ENCODE measurements around the gene PRDM10.
"Not testable (repeated sequence)": the region's sequence is repeated elsewhere in the genome, so short reads cannot be mapped to it uniquely, and the experiment has no call there.

PRDM10 gene

DNA sequence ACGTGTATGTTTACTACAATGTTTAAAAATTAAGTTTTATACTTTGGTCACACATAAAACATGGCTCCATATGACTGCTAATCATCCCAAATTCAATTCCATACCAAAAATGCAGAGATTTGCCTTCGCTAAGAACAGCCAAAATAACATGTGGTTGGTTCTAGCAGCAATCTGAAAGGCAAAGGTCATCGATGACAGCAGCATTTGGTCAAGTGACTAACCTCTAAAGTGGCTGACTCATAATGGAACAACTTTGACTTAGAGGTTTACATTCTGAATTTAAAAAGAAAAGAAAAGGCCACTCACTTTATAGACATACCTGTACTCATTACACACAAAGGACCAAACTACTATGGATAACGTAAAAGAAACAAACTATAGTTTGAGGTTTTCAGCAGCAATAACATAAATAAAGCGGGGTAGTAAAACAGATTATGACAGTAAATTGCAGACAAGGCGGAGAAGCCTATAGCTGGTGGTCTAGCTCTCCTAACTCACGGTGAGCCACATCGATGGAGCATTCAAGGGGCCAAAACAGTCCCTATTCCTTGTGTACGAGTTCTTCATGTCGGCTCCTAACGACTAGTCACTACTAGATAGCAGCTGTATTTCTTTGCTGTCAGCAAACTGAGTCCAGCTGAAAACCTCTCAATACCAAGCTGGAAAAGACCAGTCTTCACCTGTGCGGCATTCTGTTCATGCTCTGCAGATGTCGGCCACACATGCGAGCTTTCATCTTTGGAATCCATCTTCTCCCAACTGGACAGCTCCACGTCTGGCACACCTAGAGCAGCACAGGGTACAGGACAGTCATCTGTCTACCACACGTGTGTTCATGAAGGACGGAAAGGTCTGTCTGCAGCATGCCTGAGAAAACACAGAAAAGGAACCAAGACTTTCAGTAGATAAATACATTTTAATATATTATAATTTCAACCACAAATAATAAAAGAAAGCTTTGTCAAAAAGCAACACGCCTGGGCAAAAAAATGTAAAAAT is 42.1 kb downstream of the PRDM10 start:
- Histone ChIP-seq H3K27ac (ENCODE audit: low read depth, low read length, poor library complexity, severe bottlenecking) (peak overlapping the region; percentile 87), H3K4me1 (ENCODE audit: insufficient read depth, low read length, severe bottlenecking) (peaks cover 52% of the 10 kb centered on the region), H2AFZ (ENCODE audit: low read length) (no peak overlapping the region), H3K79me2 (ENCODE audit: insufficient read depth, low read length) (no peaks in the 10 kb centered on the region), H3K4me2 (ENCODE audit: low read length) (peak overlapping the region; percentile 57), H3K27me3 (ENCODE audit: insufficient read depth, low read length) (no peaks in the 10 kb centered on the region), H3K4me3 (ENCODE audit: low read depth, low read length, poor library complexity, severe bottlenecking) (peak overlapping the region; percentile 27), H3K9me2 (ENCODE audit: low read depth, low read length) (no peaks in the 10 kb centered on the region), H3K36me3 (ENCODE audit: insufficient read depth, low read length) (no peaks in the 10 kb centered on the region), H4K20me1 (ENCODE audit: insufficient read depth, low read length) (no peaks in the 10 kb centered on the region), H3F3A (ENCODE audit: insufficient read depth, low read length) (peaks cover 3% of the 10 kb centered on the region; the same call in 1 of the 2 replicates), H3K9me3 (ENCODE audit: low read length) (no peaks in the 10 kb centered on the region), H3K9ac (ENCODE audit: low read length) (peak overlapping the region; percentile 52)
- no peak for TF ChIP-seq CTCF (IDR thresholded peaks at IDR 0.05; ENCODE audit: low read length)
- no peak for TF ChIP-seq EZH2 (IDR thresholded peaks at IDR 0.05; ENCODE audit: borderline replicate concordance, low read length)

DNA sequence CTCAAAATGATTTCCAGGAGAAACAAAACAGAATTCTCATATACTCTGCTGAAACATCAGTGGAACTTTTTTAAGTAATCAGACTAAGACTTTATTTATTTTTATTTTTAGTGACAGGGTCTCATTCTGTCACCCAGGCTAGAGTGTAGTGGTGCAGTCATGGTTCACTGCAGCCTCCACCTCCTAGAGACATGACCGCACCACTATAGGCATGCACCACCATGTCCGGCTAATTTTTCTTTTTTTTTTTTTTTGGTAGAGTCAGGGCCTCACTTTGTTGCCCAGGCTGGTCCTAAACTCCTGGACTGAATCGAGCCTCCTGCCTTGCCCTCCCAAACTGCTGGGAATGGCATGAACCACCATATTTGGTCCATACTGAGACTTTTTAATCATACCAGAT is 42.9 kb downstream of the PRDM10 start:
- Histone ChIP-seq H3K9me3 (ENCODE audit: low read length) (no peaks in the 10 kb centered on the region), H4K20me1 (ENCODE audit: insufficient read depth, low read length) (no peaks in the 10 kb centered on the region), H3K4me2 (ENCODE audit: low read length) (peak overlapping the region; percentile 57), H3K27ac (ENCODE audit: low read depth, low read length, poor library complexity, severe bottlenecking) (peak overlapping the region; percentile 87), H3F3A (ENCODE audit: insufficient read depth, low read length) (peaks cover 3% of the 10 kb centered on the region; the same call in 1 of the 2 replicates), H3K9ac (ENCODE audit: low read length) (peak overlapping the region; percentile 52; the same call in 1 of the 2 replicates), H3K36me3 (ENCODE audit: insufficient read depth, low read length) (no peaks in the 10 kb centered on the region), H3K9me2 (ENCODE audit: low read depth, low read length) (no peaks in the 10 kb centered on the region), H3K4me3 (ENCODE audit: low read depth, low read length, poor library complexity, severe bottlenecking) (no peak overlapping the region), H3K27me3 (ENCODE audit: insufficient read depth, low read length) (no peaks in the 10 kb centered on the region), H3K4me1 (ENCODE audit: insufficient read depth, low read length, severe bottlenecking) (peaks cover 44% of the 10 kb centered on the region), H3K79me2 (ENCODE audit: insufficient read depth, low read length) (no peaks in the 10 kb centered on the region), H2AFZ (ENCODE audit: low read length) (no peak overlapping the region)
- TF ChIP-seq CTCF (IDR thresholded peaks at IDR 0.05; ENCODE audit: low read length) (no peak), EZH2 (IDR thresholded peaks at IDR 0.05; ENCODE audit: borderline replicate concordance, low read length) (no peak)

DNA sequence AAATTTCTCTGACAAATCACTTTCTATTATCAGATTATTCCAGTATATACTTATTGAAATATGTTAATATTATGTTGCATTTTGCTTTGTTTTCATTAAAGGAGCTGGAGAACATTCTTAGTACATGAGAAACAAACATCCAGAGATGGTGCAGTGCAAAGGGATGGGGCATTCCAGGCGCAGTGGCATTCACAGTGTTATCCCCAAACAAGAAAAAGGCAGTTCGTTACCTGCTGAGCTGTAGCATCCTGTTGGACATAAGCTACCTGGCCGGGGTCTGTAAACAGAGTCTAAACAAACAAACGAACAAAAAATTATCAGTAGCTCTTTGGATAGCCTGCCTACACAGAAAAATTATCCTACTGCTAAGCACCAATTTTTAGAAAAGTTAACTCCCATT is 47.4 kb downstream of the PRDM10 start:
- Histone ChIP-seq H3K27ac (ENCODE audit: low read depth, low read length, poor library complexity, severe bottlenecking) (peak overlapping the region; percentile 39), H3F3A (ENCODE audit: insufficient read depth, low read length) (peaks cover 3% of the 10 kb centered on the region; the same call in 1 of the 2 replicates), H3K36me3 (ENCODE audit: insufficient read depth, low read length) (no peaks in the 10 kb centered on the region), H3K4me3 (ENCODE audit: low read depth, low read length, poor library complexity, severe bottlenecking) (no peak overlapping the region), H3K27me3 (ENCODE audit: insufficient read depth, low read length) (no peaks in the 10 kb centered on the region), H3K79me2 (ENCODE audit: insufficient read depth, low read length) (no peaks in the 10 kb centered on the region), H3K9me3 (ENCODE audit: low read length) (no peaks in the 10 kb centered on the region), H4K20me1 (ENCODE audit: insufficient read depth, low read length) (no peaks in the 10 kb centered on the region), H3K4me1 (ENCODE audit: insufficient read depth, low read length, severe bottlenecking) (peaks cover 42% of the 10 kb centered on the region), H2AFZ (ENCODE audit: low read length) (no peak overlapping the region), H3K9ac (ENCODE audit: low read length) (no peak overlapping the region), H3K4me2 (ENCODE audit: low read length) (no peak overlapping the region), H3K9me2 (ENCODE audit: low read depth, low read length) (no peaks in the 10 kb centered on the region)
- TF ChIP-seq CTCF (IDR thresholded peaks at IDR 0.05; ENCODE audit: low read length) (no peak), EZH2 (IDR thresholded peaks at IDR 0.05; ENCODE audit: borderline replicate concordance, low read length) (no peak)

- not testable (repeated sequence) for H3F3A ChIP-seq (ENCODE audit: insufficient read depth, low read length); H3K9ac ChIP-seq (ENCODE audit: low read length); H3K9me2 ChIP-seq (ENCODE audit: low read depth, low read length); H3K27me3 ChIP-seq (ENCODE audit: insufficient read depth, low read length); H3K79me2 ChIP-seq (ENCODE audit: insufficient read depth, low read length); H3K4me2 ChIP-seq (ENCODE audit: low read length); H3K36me3 ChIP-seq (ENCODE audit: insufficient read depth, low read length); H2AFZ ChIP-seq (ENCODE audit: low read length); H4K20me1 ChIP-seq (ENCODE audit: insufficient read depth, low read length); H3K27ac ChIP-seq (ENCODE audit: low read depth, low read length, poor library complexity, severe bottlenecking); H3K9me3 ChIP-seq (ENCODE audit: low read length); H3K4me3 ChIP-seq (ENCODE audit: low read depth, low read length, poor library complexity, severe bottlenecking)
- H3K4me1 ChIP-seq (ENCODE audit: insufficient read depth, low read length, severe bottlenecking): peaks cover 42% of the 10 kb centered on the region
These were observed 47.9 kb downstream of the PRDM10 start for GRCh38 chr11:129954703-129955102.

Data from OCI-LY1 (cell line).